VCaP (cell line): Measurements from ENCODE around the gene DCK.

Experiments
- H3K27ac ChIP-seq: fragments of 450-650 bp; 2 replicates; pipeline ENCODE4 v1.5.1; 2017
- CTCF ChIP-seq: fragments of 450-650 bp; conservative IDR thresholded peaks from 2 replicates; pipeline ENCODE4 v1.5.1; 2017; ENCODE audit warnings: mild to moderate bottlenecking, moderate library complexity

The DCK gene

DNA sequence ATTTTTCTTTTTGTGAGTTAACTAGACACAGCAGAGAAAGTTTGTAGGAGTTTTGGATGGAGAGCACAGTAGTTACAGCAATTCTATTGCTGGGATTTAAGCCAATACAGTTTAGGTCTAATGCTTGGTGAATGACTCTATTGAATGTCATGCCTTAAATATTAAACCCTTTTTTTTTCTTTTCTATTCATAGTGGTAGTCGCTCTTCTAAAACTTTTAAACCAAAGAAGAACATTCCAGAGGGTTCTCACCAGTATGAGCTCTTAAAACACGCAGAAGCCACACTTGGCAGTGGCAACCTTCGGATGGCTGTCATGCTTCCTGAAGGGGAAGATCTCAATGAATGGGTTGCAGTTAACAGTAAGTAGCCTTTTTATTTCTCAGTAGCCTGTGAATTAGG lies 34.8 kb upstream of the DCK start:
- H3K27ac ChIP-seq: no peak overlapping the region
- no peak for TF ChIP-seq CTCF

GRCh38 chr4:70969076-70969475 lies 24.4 kb upstream of the DCK start:
- no peak overlapping the region for H3K27ac ChIP-seq
- no peak for TF ChIP-seq CTCF

DNA sequence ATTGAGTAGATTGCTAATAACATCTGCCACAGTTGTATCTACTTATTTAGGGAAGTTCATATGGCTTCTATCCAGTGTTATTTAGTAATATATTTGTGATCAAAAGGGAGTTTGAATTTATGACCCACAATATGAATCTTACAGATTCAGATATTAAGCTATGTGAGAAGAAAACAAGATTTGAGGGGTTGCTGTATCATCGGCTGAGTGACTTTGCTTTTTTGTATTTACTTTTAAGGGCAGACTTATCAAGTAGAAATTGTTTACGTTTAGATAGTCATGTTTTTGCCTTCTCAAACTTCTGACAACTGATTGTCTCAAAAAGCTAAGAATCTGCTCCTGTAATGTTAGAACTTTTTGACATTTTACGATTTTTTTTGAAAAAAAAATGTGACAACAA lies 17.2 kb upstream of the DCK start:
- TF ChIP-seq CTCF: no peak
- no peak overlapping the region for H3K27ac ChIP-seq

DNA sequence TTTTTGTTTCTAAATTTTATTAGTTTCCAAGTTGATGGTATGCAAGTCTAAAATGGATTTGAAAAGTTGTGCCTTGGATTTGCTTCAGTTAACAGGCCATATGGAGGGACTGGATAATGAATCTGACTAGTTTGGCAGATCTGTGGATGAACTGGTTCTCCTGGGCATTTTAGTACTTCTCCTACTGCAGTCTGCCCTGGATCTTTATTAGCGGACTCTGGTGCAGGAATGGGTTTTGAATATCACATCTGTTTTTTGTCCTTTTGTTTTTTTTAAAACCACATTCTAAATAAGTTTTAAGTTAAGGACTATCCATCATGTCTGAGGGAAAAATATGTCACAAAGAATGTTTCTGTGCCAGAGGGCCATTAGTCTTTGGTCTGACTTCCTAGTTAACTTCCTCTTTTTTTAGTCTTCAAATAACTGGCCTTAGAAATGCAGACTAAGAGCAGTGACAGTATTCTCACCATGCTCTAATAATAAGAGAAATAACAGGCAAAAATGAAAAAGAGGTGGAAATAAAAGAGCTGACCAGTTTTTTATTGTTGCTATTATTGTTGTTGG lies 13.9 kb upstream of the DCK start:
- TF ChIP-seq CTCF: no peak

GRCh38 chr4:70980196-70980595 lies 13.3 kb upstream of the DCK start:
- no peak overlapping the region for H3K27ac ChIP-seq
- no peak for TF ChIP-seq CTCF

More for the DNA sequence above, 13.9 kb upstream of the DCK start:
- H3K27ac ChIP-seq: no peak overlapping the region

DNA sequence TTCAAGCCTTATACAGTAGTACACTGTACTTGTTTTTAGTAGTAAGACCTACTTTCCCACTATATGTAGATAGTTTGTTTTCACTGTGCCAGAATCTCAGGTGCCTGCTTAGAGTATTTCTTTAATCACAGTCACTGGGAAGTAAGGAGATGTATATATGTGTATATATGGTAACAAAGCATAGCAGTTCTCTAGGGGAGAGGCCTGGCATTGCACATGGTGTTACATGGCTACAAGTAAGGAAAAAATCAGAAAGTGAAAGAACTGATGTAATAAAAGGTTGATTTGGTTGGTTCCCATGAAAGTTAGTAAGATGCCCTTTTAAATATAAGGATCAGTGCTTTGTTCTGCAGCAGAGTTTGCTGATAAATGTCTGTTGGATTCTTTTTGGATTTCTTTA lies 9.3 kb upstream of the DCK start:
- TF ChIP-seq CTCF: no peak

GRCh38 chr4:70984589-70984988 lies 8.9 kb upstream of the DCK start:
- no peak for TF ChIP-seq CTCF
- no peak overlapping the region for H3K27ac ChIP-seq

More for the DNA sequence above, 9.3 kb upstream of the DCK start:
- no peak overlapping the region for H3K27ac ChIP-seq

GRCh38 chr4:70991596-70991995 lies 1.9 kb upstream of the DCK start:
- no peak overlapping the region for H3K27ac ChIP-seq
- no peak for TF ChIP-seq CTCF
